Motor neuron (in vitro differentiated cells): ENCODE results near the gene CUTC. TPM values are rescaled to one million over a fixed set of nuclear protein-coding genes. Genes with fewer than 3 reads are reported as not detected.

Experiments used
- ATAC-seq, 8 experiments: fragments of 200-7000 bp; cut with Tn5 transposase; replicated peaks in 6 of 8; 2 replicates each; pipeline ENCODE4 v1.8.0; 2021; ENCODE audit warnings: mild to moderate bottlenecking in 8 of 8, moderate library complexity in 8 of 8
- H3K27ac ChIP-seq, 2 donors: fragments of 250-450 bp; sonication (Bioruptor Pico); 2 replicates each; pipeline ENCODE4 v1.9.0; 2021; ENCODE audit warnings: antibody characterized with exemption in 2 of 2, mild to moderate bottlenecking in 2 of 2, moderate library complexity in 1 of 2
- H3K4me1 ChIP-seq, 2 donors: fragments of 250-450 bp; sonication (Bioruptor Pico); replicated peaks in 1 of 2; 2 replicates each; pipeline ENCODE4 v1.6.1; 2021; ENCODE audit warnings: antibody characterized with exemption in 2 of 2, mild to moderate bottlenecking in 2 of 2, moderate library complexity in 1 of 2
- H3K4me3 ChIP-seq, 5 donors: fragments of 250-450 bp; sonication (Bioruptor Pico); 2 replicates each; pipeline ENCODE4 v1.9.0; 2021; ENCODE audit warnings: antibody characterized with exemption in 5 of 5, mild to moderate bottlenecking in 5 of 5, moderate library complexity in 4 of 5
- WGBS, 10 experiments: fragments of 450-650 bp; shearing (Covaris generic); methylation state at CpG; one replicate each; pipeline ENCODE4 v1.0.0; 2022; 5-methylcytosine and 5-hydroxymethylcytosine counted together
- in situ Hi-C, 9 experiments: fragments of 400-800 bp; cut with MboI; loops; one replicate each; pipeline ENCODE4 v1.15.0; 2021; ENCODE audit warnings: low sequenced_read_pairs in 9 of 9, low pct_unique_long_range_greater_than_20kb in 2 of 9; ENCODE audit not compliant: unreplicated experiment in 9 of 9
- total RNA-seq, 8 experiments: library from RNA; unstranded; fragments of 300-600 nt; gene quantifications; 2 replicates each; pipeline versions ENCODE4 v1.2.3 to v1.2.4, GENCODE V29; 2022

Gene CUTC
- total RNA-seq, 8 experiments from 2014 or later, result 15.1 to 23.8 (median 16.0) TPM

DNA sequence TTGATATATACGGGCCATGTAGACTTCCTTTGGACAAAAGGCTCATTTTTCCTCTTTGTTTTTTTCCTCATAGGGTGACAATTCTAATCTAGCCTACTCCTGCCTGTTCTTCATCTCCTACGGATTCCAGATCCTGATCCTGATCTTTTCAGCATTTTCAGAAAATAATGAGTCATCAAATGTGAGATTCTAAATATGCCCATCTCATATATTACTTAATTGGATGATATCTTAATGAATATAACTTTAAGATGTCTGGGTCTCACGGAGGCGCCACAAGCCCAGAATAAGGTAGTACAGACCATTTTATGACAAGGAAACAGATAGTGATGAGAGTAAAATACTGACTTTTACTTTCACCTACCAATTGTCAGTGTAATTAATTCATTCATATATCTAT is 61.8 kb downstream of the CUTC start:
- H3K4me1 ChIP-seq, result no peaks in the 10 kb centered on the region
- H3K27ac ChIP-seq, result no peak overlapping the region
- no peak for ATAC-seq
- 68 to 100% (median 96%) methylated on average over 1 to 4 of the region's 4 CpGs for WGBS, 10 experiments
- in situ Hi-C loops, result no loop called here
- no peak overlapping the region for H3K4me3 ChIP-seq

DNA sequence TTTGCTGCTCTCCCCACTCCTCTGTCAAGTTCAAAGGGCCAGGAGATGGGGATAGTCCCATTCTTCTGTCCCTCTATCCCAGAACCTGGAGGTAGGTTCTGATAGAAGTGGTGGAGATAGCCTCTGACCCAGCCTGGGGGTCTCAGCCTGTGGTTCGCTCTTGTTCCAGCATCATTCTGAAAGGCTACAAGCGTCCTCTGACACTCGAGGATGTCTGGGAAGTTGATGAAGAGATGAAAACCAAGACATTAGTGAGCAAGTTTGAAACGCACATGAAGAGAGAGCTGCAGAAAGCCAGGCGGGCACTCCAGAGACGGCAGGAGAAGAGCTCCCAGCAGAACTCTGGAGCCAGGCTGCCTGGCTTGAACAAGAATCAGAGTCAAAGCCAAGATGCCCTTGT is 64.9 kb downstream of the CUTC start:
- Histone ChIP-seq H3K27ac (no peak overlapping the region), H3K4me3 (no peak overlapping the region), H3K4me1 (no peaks in the 10 kb centered on the region)
- no peak for ATAC-seq
- in situ Hi-C loops, result no loop called here
- WGBS, 10 experiments, result 60 to 87% (median 78%) methylated on average over 2 to 6 of the region's 6 CpGs; no CpG with 5 or more reads in 6 of the 10 experiments

DNA sequence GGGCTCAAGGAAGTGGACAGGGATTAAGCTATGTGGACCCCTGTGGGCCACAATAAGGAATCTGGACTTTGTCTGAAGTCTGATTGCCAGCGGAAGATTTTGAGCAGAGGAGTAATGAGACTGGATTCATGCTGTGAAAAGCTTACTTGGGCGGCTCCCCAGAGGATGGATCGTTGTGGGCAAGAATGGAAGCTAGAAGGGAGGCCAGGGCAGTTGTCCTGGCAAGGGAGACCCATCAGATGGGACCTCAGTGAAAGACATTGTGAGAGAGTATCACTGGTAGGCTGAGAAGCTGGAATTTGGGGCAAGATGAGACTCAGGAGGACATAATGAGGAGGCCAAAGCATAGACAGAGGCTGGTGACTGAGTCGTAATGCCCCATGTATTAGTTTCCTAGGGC is 66.0 kb downstream of the CUTC start:
- ATAC-seq, result no peak

DNA sequence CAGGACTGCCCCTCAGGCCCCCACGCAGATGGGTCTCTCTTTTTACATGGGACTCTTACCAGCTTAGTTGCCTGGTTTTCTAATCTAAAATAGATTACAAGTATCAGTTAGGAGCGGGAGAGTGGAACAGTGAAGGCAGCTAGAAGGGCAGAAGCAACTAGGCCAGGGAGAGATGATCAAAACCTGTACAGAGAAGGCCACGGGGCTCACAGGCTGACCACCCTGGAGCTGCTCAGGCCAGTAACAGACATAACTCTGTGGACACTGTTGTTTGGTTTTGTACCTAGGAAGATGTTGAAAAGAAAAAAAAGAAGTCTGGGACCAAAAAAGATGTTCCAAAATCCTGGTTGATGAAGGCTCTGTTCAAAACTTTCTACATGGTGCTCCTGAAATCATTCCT is 66.9 kb downstream of the CUTC start:
- 50 to 100% (median 72%) methylated on average over 1 to 2 of the region's 3 CpGs; no CpG with 5 or more reads in 4 of the 10 experiments for WGBS, 10 experiments
- Histone ChIP-seq H3K27ac (no peak overlapping the region), H3K4me1 (no peaks in the 10 kb centered on the region), H3K4me3 (no peak overlapping the region)
- in situ Hi-C loops, result no loop called here
- no peak for ATAC-seq

More for the DNA sequence above, 66.0 kb downstream of the CUTC start:
- in situ Hi-C loops, result no loop called here
- no peak overlapping the region for H3K27ac ChIP-seq
- no peak overlapping the region for H3K4me3 ChIP-seq
- H3K4me1 ChIP-seq, result no peaks in the 10 kb centered on the region
- WGBS, 10 experiments, result 75 to 100% (median 83%) methylated on average over 1 to 4 of the region's 4 CpGs; no CpG with 5 or more reads in 4 of the 10 experiments

DNA sequence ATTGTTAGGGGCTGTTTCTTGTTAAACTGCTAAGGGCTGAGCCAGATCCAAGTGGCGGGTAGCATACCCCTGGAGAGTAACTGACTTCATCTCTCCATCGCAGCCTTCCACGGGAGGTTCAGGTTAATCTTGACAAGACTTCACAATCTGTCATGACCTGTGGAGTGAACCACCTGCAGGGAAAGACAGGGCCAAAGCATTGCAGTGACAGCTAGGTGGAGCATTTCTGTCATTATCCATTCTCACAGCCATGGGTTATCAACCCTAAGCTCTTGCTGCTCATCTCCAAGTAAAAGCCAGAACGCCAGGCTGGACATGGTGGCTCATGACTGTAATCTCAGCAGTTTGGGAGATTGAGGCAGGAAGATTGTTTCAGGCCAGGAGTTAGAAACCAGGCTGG is 67.6 kb downstream of the CUTC start:
- in situ Hi-C loops, result no loop called here
- Histone ChIP-seq H3K27ac (no peak overlapping the region), H3K4me3 (no peak overlapping the region), H3K4me1 (no peaks in the 10 kb centered on the region)
- 23 to 100% (median 91%) methylated on average over 1 to 4 of the region's 4 CpGs; no CpG with 5 or more reads in 3 of the 10 experiments for WGBS, 10 experiments
- no peak for ATAC-seq

DNA sequence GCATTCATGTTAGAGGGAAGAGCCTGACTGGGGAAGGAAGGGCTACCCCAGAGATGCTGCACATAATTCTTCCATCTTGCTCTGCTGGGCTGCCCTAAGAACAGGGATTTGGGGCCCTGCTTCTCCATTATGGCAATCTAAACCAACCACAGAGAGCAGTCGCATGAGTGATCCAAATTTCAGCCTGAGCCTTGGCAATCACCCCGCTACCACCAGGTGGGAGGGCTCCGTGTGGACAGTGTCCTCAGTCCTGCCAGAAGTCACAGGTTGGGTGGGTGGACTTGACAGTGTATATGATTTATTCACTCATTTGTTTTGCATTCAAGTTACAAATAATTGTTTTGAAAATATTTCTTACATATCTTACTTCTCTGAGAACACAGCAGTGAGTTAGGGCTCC is 72.4 kb downstream of the CUTC start:
- no peak for ATAC-seq
- WGBS, 10 experiments, result 20 to 100% (median 87%) methylated on average over 1 to 3 of the region's 3 CpGs; no CpG with 5 or more reads in 4 of the 10 experiments
- in situ Hi-C loops, result no loop called here
- Histone ChIP-seq H3K4me3 (no peak overlapping the region), H3K4me1 (no peaks in the 10 kb centered on the region), H3K27ac (no peak overlapping the region)

DNA sequence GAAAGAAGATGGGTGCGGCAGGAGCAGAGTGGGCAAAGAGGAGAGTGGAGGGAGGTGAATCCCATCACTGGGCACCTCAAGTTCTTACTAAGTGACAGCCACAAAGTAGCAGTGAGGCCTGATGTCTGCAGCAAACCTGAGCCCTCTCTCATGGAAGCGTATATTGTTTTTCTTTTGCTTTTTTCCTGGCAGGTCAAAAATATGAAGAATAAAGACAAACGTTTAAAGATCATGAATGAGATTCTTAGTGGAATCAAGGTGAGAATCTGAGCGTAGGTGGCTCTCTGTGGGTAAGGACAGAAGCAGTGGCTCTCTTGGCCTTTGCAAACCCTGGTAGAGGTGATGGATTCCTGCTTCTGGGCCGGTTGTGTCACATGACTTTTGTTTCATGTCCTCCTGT is 73.2 kb downstream of the CUTC start:
- ATAC-seq, result no peak

More for the DNA sequence above, 73.2 kb downstream of the CUTC start:
- Histone ChIP-seq H3K4me1 (no peaks in the 10 kb centered on the region), H3K4me3 (no peak overlapping the region), H3K27ac (no peak overlapping the region)
- WGBS, 10 experiments, result 64 to 96% (median 80%) methylated on average over 3 to 5 of the region's 5 CpGs; no CpG with 5 or more reads in 3 of the 10 experiments
- in situ Hi-C loops, result no loop called here

Other genes starting within 250 kb of the CUTC start
- gene NKX2-3, start 199.3 kb upstream of the CUTC start, total RNA-seq, result under 1 TPM in 2 of 8 experiments, not detected in 6; 0.05 to 0.33 TPM
- gene SLC25A28, start 111.8 kb upstream of the CUTC start, total RNA-seq, result 10 to 100 TPM; 14.9 to 41.3 (median 33.7) TPM
- gene ENTPD7, start 72.7 kb upstream of the CUTC start, total RNA-seq, result 10 to 100 TPM in 7 of 8 experiments, 1 to 10 TPM in 1; 9.9 to 18.8 (median 11.2) TPM
- 10 to 100 TPM; 34.5 to 61.6 (median 42.4) TPM for gene COX15, start 107 bp upstream of the CUTC start, total RNA-seq
- 1 to 10 TPM in 1 of 8 experiments, under 1 TPM in 7; 0.11 to 7.9 (median 0.55) TPM for gene ABCC2, start 50.4 kb downstream of the CUTC start, total RNA-seq